Body of pancreas (tissue), 4 donors: ENCODE data around the gene TXNRD2. TPM values are rescaled to one million over a fixed set of nuclear protein-coding genes. Genes with fewer than 3 reads are reported as not detected.

Experiments used
- ATAC-seq: fragments of 150-250 bp; one replicate; pipeline ENCODE4 v1.9.1; 2016
- DNase-seq, 4 donors: peaks; one replicate each; pipeline ENCODE4 v3.0.0-alpha.2; 2019
- H3K27ac ChIP-seq, 4 donors: fragments of 200-600 bp; sonication (generic); 1 replicate in 3 of 4; 2 replicates in 1 of 4; pipeline versions ENCODE4 v1.5.1 to v1.6.1; 2016 to 2019; ENCODE audit warnings: mild to moderate bottlenecking in 1 of 4, mixed read lengths in 1 of 4, moderate library complexity in 1 of 4
- H3K27me3 ChIP-seq, 2 donors: fragments of 200-600 bp; sonication (generic); one replicate each; pipeline ENCODE4 v1.6.0; 2016; ENCODE audit warnings: mild to moderate bottlenecking in 1 of 2
- H3K36me3 ChIP-seq, 2 donors: fragments of 200-600 bp; sonication (generic); replicated peaks in 1 of 2; 2 replicates each; pipeline ENCODE4 v1.5.1; 2016; ENCODE audit warnings: low read depth in 2 of 2; ENCODE audit not compliant: insufficient read depth in 1 of 2
- H3K4me1 ChIP-seq: fragments of 200-600 bp; sonication (generic); one replicate; pipeline ENCODE4 v1.6.0; 2016
- H3K4me3 ChIP-seq, 2 donors: fragments of 200-600 bp; sonication (generic); 1 replicate in 1 of 2; 2 replicates in 1 of 2; pipeline ENCODE4 v1.5.1; 2016 to 2019
- H3K9me3 ChIP-seq, 3 donors: fragments of 200-600 bp; sonication (generic); 1 replicate in 2 of 3; 2 replicates in 1 of 3; pipeline ENCODE4 v1.5.1; 2016
- CTCF ChIP-seq, 7 experiments: fragments of 450-650 bp in 4 of 7; fragments of 200-600 bp in 3 of 7; sonication (generic) in 3 of 7; IDR thresholded peaks; one replicate each; pipeline ENCODE4 v1.5.1; 2016 to 2019; ENCODE audit warnings: antibody characterized with exemption in 7 of 7
- POLR2A ChIP-seq, 3 donors: fragments of 450-650 bp; IDR thresholded peaks; one replicate each; pipeline ENCODE4 v1.6.1; 2016; ENCODE audit warnings: antibody characterized with exemption in 3 of 3, mild to moderate bottlenecking in 2 of 3
- WGBS, 2 donors: methylation state at CpG; one replicate each; pipeline ENCODE4 v1.1.5; 2017; 5-methylcytosine and 5-hydroxymethylcytosine counted together
- intact Hi-C: fragments of 100-400 bp; cut with DNase I; formaldehyde crosslinking; loops from one replicate; pipeline ENCODE4 v1.15.1; 2023
- total RNA-seq, 2 donors: library from RNA; depleted of rRNA; stranded (reverse); fragments of >200 nt; gene quantifications; one replicate each; pipeline ENCODE4 v1.1.0, GENCODE V29; 2016

The TXNRD2 gene
- total RNA-seq, 2 donors from 2014 or later, result 22.1 to 23.6 TPM

- Histone ChIP-seq H3K36me3 (no peaks in the 10 kb centered on the region), H3K27ac (no peak overlapping the region), H3K4me3 (no peak overlapping the region), H3K4me1 (no peaks in the 10 kb centered on the region), H3K27me3 (no peaks in the 10 kb centered on the region), H3K9me3 (no peaks in the 10 kb centered on the region)
- DNase-seq, result peak; percentile 65 to 75 (median 71)
- intact Hi-C loops, result loop anchor here (5.0 to 10.0 kb wide), 2 partner anchors 152 to 324 kb away; no protein-coding TSS in a partner anchor
- 42 to 64% methylated on average over 15 to 24 of the region's 25 CpGs for WGBS, 2 donors
- TF ChIP-seq POLR2A (IDR thresholded peaks at IDR 0.05), result peak in 1 of 3 donors; percentile 14
- peak; percentile 73 to 97 (median 85) for TF ChIP-seq CTCF (IDR thresholded peaks at IDR 0.05)
- peak; percentile 73 for ATAC-seq
Observed at GRCh38 chr22:19970479-19971275, 29.1 kb upstream of the TXNRD2 start.

- H3K27ac ChIP-seq, result no peak overlapping the region
- intact Hi-C loops, result loop anchor here (5.0 to 10.0 kb wide), 2 partner anchors 152 to 325 kb away; no protein-coding TSS in a partner anchor
- H3K9me3 ChIP-seq, result no peaks in the 10 kb centered on the region
- WGBS, 2 donors, result 69 to 74% methylated on average over 7 of the region's 9 CpGs
- DNase-seq (no peak), ATAC-seq (peak; percentile 6)
- TF ChIP-seq POLR2A (IDR thresholded peaks at IDR 0.05) (no peak), CTCF (IDR thresholded peaks at IDR 0.05) (no peak)
- no peaks in the 10 kb centered on the region for H3K27me3 ChIP-seq
- H3K36me3 ChIP-seq, result no peaks in the 10 kb centered on the region
- H3K4me3 ChIP-seq, result no peak overlapping the region
- no peaks in the 10 kb centered on the region for H3K4me1 ChIP-seq
Observed at GRCh38 chr22:19970031-19970478, 28.4 kb upstream of the TXNRD2 start.

GRCh38 chr22:19969141-19969928 is 27.7 kb upstream of the TXNRD2 start:
- H3K27me3 ChIP-seq, result no peaks in the 10 kb centered on the region
- TF ChIP-seq POLR2A (IDR thresholded peaks at IDR 0.05) (no peak), CTCF (IDR thresholded peaks at IDR 0.05) (no peak)
- intact Hi-C loops, result no loop called here
- no peak overlapping the region for H3K27ac ChIP-seq
- no peak overlapping the region for H3K4me3 ChIP-seq
- DNase-seq, result no peak
- H3K9me3 ChIP-seq, result no peaks in the 10 kb centered on the region
- H3K4me1 ChIP-seq, result no peaks in the 10 kb centered on the region
- ATAC-seq, result no peak
- WGBS, 2 donors, result 82 to 93% methylated on average over 5 to 11 of the region's 11 CpGs
- no peaks in the 10 kb centered on the region for H3K36me3 ChIP-seq

GRCh38 chr22:19968450-19968891 is 26.9 kb upstream of the TXNRD2 start:
- 83 to 86% methylated on average over 16 to 18 of the region's 18 CpGs for WGBS, 2 donors
- H3K27ac ChIP-seq, result no peak overlapping the region
- H3K4me3 ChIP-seq, result no peak overlapping the region
- intact Hi-C loops, result no loop called here
- peaks cover 7% of the 10 kb centered on the region for H3K4me1 ChIP-seq
- no peak for TF ChIP-seq POLR2A (IDR thresholded peaks at IDR 0.05)
- TF ChIP-seq CTCF (IDR thresholded peaks at IDR 0.05), result no peak
- H3K27me3 ChIP-seq, result no peaks in the 10 kb centered on the region
- DNase-seq (no peak), ATAC-seq (no peak)
- H3K9me3 ChIP-seq, result no peaks in the 10 kb centered on the region
- no peaks in the 10 kb centered on the region for H3K36me3 ChIP-seq
